GM10266 (cell line): ENCODE data around the gene GDF11.

Source experiments
- DNase-seq: peaks from one replicate; pipeline ENCODE4 v3.0.0; 2012; ENCODE audit errors: extremely low spot score
- CTCF ChIP-seq: IDR thresholded peaks from 2 replicates; pipeline ENCODE4 v1.5.1; 2012; ENCODE audit warnings: mild to moderate bottlenecking, low read depth; ENCODE audit not compliant: control insufficient read depth, insufficient read depth; ENCODE audit errors: missing control alignments

Gene GDF11

DNA sequence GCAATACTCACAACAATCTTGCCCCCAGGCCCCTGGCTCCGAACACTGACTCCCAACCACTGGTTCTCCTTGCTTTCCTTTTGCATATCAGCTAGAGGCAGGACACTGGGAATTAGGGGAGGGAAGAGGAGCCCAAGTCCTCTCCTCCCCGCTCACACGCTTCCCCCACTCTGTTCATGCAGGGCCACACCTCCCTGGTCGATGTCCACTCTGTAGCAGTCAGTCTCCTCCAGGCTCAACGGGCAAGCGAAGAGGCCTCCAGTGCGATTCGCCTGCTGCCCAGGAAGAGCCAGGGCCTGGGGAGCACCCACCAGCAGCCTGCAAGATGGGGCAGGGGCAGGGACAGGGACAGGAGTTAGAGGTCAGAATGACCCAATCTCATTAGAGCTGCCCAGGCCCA lies 40.1 kb upstream of the GDF11 start:
- no peak for TF ChIP-seq CTCF
- DNase-seq = no peak

DNA sequence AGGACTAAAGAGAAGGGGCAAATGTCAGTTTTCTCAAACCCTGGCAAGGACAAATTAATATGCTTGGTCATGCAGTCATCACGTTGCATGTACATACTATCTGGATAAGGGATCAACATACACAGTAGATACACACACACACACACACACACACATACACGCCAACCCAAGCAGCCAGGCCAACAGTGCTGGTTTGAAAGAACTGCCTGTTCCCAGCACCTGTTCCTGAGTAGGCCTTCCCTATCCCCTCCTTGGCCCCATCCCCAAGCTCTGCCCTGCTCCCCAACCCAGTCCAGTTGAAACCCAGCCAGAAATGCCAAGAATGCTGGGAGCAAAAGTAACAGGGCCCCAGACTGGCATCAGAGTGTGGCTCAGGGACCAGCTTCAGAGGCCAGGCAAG lies 39.6 kb upstream of the GDF11 start:
- TF ChIP-seq CTCF = no peak
- DNase-seq = no peak

GRCh38 chr12:55703901-55704761 lies 38.8 kb upstream of the GDF11 start:
- no peak for DNase-seq
- TF ChIP-seq CTCF = no peak

DNA sequence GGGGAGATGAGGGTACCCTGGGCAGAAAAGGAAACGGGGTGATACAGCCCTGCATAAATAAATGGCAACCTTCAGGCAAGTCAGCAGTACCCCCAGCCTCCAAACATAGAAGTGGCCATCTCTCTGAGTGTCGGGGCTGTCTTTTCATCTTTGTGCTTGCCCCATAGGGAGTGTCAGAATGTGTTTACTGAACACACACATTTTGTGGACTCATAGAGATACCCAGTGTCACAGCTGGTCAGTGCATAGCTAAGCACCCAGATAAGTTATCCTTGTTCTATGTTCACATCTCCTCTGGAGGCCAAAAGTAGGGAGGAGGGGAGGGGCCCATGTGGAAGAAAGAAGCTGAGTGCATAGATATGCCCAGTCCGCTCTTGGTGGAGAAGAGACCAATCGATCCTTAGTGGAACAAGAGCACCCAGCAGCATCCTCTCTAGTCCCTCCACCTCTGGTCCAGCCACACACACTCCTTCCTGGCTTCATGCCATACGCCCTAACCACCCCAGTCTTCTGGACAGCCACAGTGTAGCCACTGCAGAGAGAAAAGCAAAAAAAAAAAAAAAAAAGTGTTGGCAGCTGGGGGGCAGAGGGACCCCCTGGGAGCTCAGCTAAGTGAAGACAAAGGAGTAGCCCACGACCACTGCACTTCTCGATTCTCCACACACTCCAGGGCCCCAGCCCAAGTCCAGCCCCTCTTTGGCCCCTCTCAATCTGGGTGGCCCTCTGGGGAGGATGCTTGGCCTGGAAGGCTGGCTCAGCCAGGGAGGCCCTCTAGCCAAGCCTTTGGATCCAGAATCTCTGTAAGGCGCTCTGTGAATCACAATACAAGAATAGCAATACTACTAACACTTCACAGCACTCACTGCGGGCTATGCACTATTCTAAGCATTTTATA lies 37.9 kb upstream of the GDF11 start:
- DNase-seq = no peak
- TF ChIP-seq CTCF = no peak

DNA sequence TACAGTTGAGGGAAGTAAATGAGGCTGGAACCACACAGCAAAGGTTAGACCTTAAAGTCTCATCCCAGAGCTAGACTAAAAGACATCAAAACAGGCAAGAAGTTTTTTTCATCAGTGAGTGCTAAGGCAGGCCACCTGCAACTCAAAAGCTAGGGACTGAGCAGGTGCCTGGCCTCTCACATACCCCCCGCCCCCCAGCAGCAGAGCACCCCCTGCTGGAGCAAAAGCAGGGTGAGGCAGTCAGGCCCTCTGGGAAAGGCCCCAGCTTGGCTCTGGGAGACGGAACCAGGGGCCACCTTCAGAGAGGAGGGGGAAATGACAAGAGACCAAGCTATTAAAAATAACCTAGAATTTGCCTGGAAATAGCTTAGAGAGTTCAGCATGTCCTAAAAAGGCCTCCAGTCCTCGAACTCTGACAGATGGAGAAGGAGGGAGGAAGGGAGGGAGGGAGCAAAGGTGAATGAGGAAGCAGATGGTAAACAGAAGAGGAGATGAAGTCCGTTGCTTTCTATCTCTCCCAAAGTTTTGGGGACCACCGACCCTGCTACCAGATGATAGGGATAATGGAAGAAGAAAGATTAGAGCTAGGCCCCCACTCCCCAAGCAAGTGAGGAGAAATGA lies 37.0 kb upstream of the GDF11 start:
- TF ChIP-seq CTCF = peak; percentile 50

GRCh38 chr12:55706568-55707218 lies 36.2 kb upstream of the GDF11 start:
- no peak for DNase-seq
- no peak for TF ChIP-seq CTCF

More for the DNA sequence above, 37.0 kb upstream of the GDF11 start:
- no peak for DNase-seq
